H9 (cell line): ENCODE measurements around the gene AKR7A2. TPM values are rescaled to one million over a fixed set of nuclear protein-coding genes. Genes with fewer than 3 reads are reported as not detected.

Source experiments
- DNase-seq: peaks from one replicate; pipeline ENCODE4 v3.0.0-alpha.2; 2017
- H2AFZ ChIP-seq: one replicate; pipeline ENCODE4 v1.6.1; 2013; ENCODE audit warnings: mild to moderate bottlenecking, low read length, control low read depth, moderate library complexity
- H2AK5ac ChIP-seq: 2 replicates; pipeline ENCODE4 v1.6.1; 2013; ENCODE audit warnings: low read length, control low read depth, mixed read lengths; ENCODE audit not compliant: insufficient read length
- H2BK120ac ChIP-seq: one replicate; pipeline ENCODE4 v1.6.1; 2013; ENCODE audit warnings: low read depth, mild to moderate bottlenecking, low read length, control low read depth, inconsistent platforms; ENCODE audit not compliant: poor library complexity, severe bottlenecking
- H2BK12ac ChIP-seq: 2 replicates; pipeline ENCODE4 v1.6.1; 2013; ENCODE audit warnings: low read length, control low read depth, mixed read lengths, low read depth; ENCODE audit not compliant: insufficient read length
- H2BK15ac ChIP-seq: 2 replicates; pipeline ENCODE4 v1.6.1; 2013; ENCODE audit warnings: low read depth, low read length, control low read depth
- H2BK20ac ChIP-seq: one replicate; pipeline ENCODE4 v1.6.1; 2013; ENCODE audit warnings: low read depth, mild to moderate bottlenecking, low read length, control low read depth, inconsistent platforms; ENCODE audit not compliant: poor library complexity, severe bottlenecking
- H2BK5ac ChIP-seq: 2 replicates; pipeline ENCODE4 v1.6.1; 2013; ENCODE audit warnings: low read length, control low read depth, mixed read lengths; ENCODE audit not compliant: insufficient read length
- H3K14ac ChIP-seq: 2 replicates; pipeline ENCODE4 v1.6.1; 2013; ENCODE audit warnings: low read length, control low read depth; ENCODE audit not compliant: insufficient read depth
- H3K18ac ChIP-seq: 2 replicates; pipeline ENCODE4 v1.6.1; 2013; ENCODE audit warnings: low read depth, mild to moderate bottlenecking, mixed read lengths, low read length, control low read depth; ENCODE audit not compliant: insufficient read length
- H3K23ac ChIP-seq: 2 replicates; pipeline ENCODE4 v1.6.1; 2013; ENCODE audit warnings: low read length, control low read depth, mixed read lengths, low read depth; ENCODE audit not compliant: insufficient read length
- H3K23me2 ChIP-seq: 2 replicates; pipeline ENCODE4 v1.6.1; 2013; ENCODE audit warnings: low read depth, mild to moderate bottlenecking, mixed read lengths, low read length, control low read depth; ENCODE audit not compliant: insufficient read length, poor library complexity, severe bottlenecking
- H3K27ac ChIP-seq: 2 replicates; pipeline ENCODE4 v1.5.1; 2013; ENCODE audit warnings: low read length, control low read depth, mixed read lengths, low read depth; ENCODE audit not compliant: insufficient read length
- H3K27me3 ChIP-seq: 2 replicates; pipeline ENCODE4 v1.6.1; 2013; ENCODE audit warnings: low read length, control low read depth, inconsistent platforms; ENCODE audit not compliant: insufficient read depth
- H3K4ac ChIP-seq: 2 replicates; pipeline ENCODE4 v1.6.1; 2013; ENCODE audit warnings: low read depth, mild to moderate bottlenecking, control low read depth, inconsistent platforms, low read length, moderate library complexity
- H3K4me1 ChIP-seq: 2 replicates; pipeline ENCODE4 v1.6.1; 2013; ENCODE audit warnings: low read length, control low read depth, inconsistent platforms; ENCODE audit not compliant: insufficient read depth
- H3K4me2 ChIP-seq: 2 replicates; pipeline ENCODE4 v1.6.1; 2013; ENCODE audit warnings: low read length, control low read depth, mixed read lengths; ENCODE audit not compliant: insufficient read length, insufficient read depth
- H3K56ac ChIP-seq: 2 replicates; pipeline ENCODE4 v1.6.1; 2013; ENCODE audit warnings: low read depth, mild to moderate bottlenecking, mixed read lengths, low read length, control low read depth; ENCODE audit not compliant: insufficient read length
- H3K79me1 ChIP-seq: 2 replicates; pipeline ENCODE4 v1.6.1; 2013; ENCODE audit warnings: low read depth, mild to moderate bottlenecking, moderate library complexity, low read length, control low read depth, inconsistent platforms; ENCODE audit not compliant: insufficient read depth, poor library complexity, severe bottlenecking
- H3K79me2 ChIP-seq: 2 replicates; pipeline ENCODE4 v1.6.1; 2013; ENCODE audit warnings: low read length, control low read depth, inconsistent platforms; ENCODE audit not compliant: insufficient read depth
- H3K9ac ChIP-seq: 2 replicates; pipeline ENCODE4 v1.6.1; 2013; ENCODE audit warnings: low read length, control low read depth, mixed read lengths; ENCODE audit not compliant: insufficient read length; ENCODE audit errors: extremely low read depth
- H3K9me3 ChIP-seq: one replicate; pipeline ENCODE4 v1.6.1; 2013; ENCODE audit warnings: low read depth, low read length, inconsistent platforms; ENCODE audit not compliant: control insufficient read depth
- H3T11ph ChIP-seq: one replicate; pipeline ENCODE4 v1.6.1; 2013; ENCODE audit warnings: mild to moderate bottlenecking, low read length, control low read depth, inconsistent platforms
- H4K20me1 ChIP-seq: one replicate; pipeline ENCODE4 v1.6.1; 2013; ENCODE audit not compliant: control insufficient read depth, insufficient read length, insufficient read depth
- H4K5ac ChIP-seq: 2 replicates; pipeline ENCODE4 v1.6.1; 2013; ENCODE audit warnings: low read depth, mild to moderate bottlenecking, mixed read lengths, low read length, control low read depth; ENCODE audit not compliant: insufficient read length
- H4K8ac ChIP-seq: replicated peaks from 2 replicates; pipeline ENCODE4 v1.6.1; 2013; ENCODE audit warnings: low read length, control low read depth, mixed read lengths, low read depth; ENCODE audit not compliant: insufficient read length
- H4K91ac ChIP-seq: 2 replicates; pipeline ENCODE4 v1.6.1; 2013; ENCODE audit warnings: low read depth, mild to moderate bottlenecking, moderate library complexity, mixed read lengths, low read length, control low read depth; ENCODE audit not compliant: insufficient read length
- H3K27ac Mint-ChIP-seq, 3 experiments: 2 replicates in 2 of 3; 3 replicates in 1 of 3; pipeline ENCODE4 v1.8.0; 2020 to 2021; ENCODE audit warnings: mixed read lengths in 3 of 3, mild to moderate bottlenecking in 1 of 3, moderate library complexity in 1 of 3
- H3K27me3 Mint-ChIP-seq: 2 replicates; pipeline ENCODE4 v1.8.0; 2021; ENCODE audit warnings: low read depth, mild to moderate bottlenecking, moderate library complexity, mixed read lengths
- H3K36me3 Mint-ChIP-seq, 3 experiments: 2 replicates in 2 of 3; 3 replicates in 1 of 3; pipeline ENCODE4 v1.8.0; 2020 to 2021; ENCODE audit warnings: low read depth in 3 of 3, mixed read lengths in 3 of 3; ENCODE audit not compliant: insufficient read depth in 1 of 3
- H3K4me1 Mint-ChIP-seq, 2 experiments: 2 replicates each; pipeline ENCODE4 v1.8.0; 2020; ENCODE audit warnings: mixed read lengths in 2 of 2
- H3K4me3 Mint-ChIP-seq, 2 experiments: 2 replicates in 1 of 2; 3 replicates in 1 of 2; pipeline ENCODE4 v1.8.0; 2020 to 2021; ENCODE audit warnings: mild to moderate bottlenecking in 2 of 2, mixed read lengths in 2 of 2, moderate library complexity in 1 of 2
- H3K9me3 Mint-ChIP-seq, 2 experiments: 2 replicates in 1 of 2; 3 replicates in 1 of 2; pipeline ENCODE4 v1.8.0; 2020; ENCODE audit warnings: mild to moderate bottlenecking in 2 of 2, mixed read lengths in 2 of 2, moderate library complexity in 1 of 2
- WGBS: extraction: QIAGEN DNeasy Blood & Tissue Kit; methylation state at CpG from one replicate; pipeline ENCODE4 v1.1.7; 2013; ENCODE audit warnings: missing lambda C conversion rate, low lambda C conversion rate, mixed read lengths; ENCODE audit not compliant: insufficient read length; ENCODE audit errors: extremely low coverage; 5-methylcytosine and 5-hydroxymethylcytosine counted together
- total RNA-seq: library from RNA; stranded (reverse); gene quantifications from 2 replicates; pipeline ENCODE4 v1.2.1, GENCODE V29; 2021
- TF ChIP-seq, protein P1 (sequence below): fragments of 200-600 bp; sonication (generic); conservative IDR thresholded peaks from 3 replicates; pipeline ENCODE4 v1.8.0; 2021; ENCODE audit warnings: antibody characterized with exemption, mild to moderate bottlenecking

Gene AKR7A2
- total RNA-seq, 1 experiment from 2014 or later: 50.3 TPM

DNA sequence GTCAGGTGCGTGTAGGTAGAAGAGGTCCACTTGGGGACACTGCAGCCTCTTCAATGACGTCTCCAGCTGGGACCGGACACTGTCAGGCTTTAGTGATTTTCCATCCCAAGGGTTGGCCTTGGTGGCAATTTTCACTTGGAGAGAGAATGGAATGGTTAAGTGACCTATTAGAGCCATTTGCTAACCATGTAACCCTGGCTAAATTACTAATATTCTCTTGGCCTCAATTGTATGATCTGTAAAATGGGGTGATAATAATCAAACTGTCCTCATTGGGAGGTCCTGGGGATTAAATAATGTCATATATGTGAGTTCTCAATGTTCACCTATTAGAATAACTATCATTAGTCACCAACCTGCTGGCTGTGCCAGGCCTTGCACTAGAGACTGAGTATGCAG is 3.4 kb downstream of the AKR7A2 start:
- no peak overlapping the region for H3K56ac ChIP-seq
- no peaks in the 10 kb centered on the region; the same call in 1 of the 2 replicates for H3K27me3 Mint-ChIP-seq
- no peak overlapping the region for H3K9ac ChIP-seq
- no peak overlapping the region for H2BK15ac ChIP-seq
- no peak overlapping the region for H3K4me2 ChIP-seq
- H3K23ac ChIP-seq: no peak overlapping the region
- no peaks in the 10 kb centered on the region for H3K9me3 ChIP-seq
- no peak overlapping the region for H3K27ac ChIP-seq
- no peak overlapping the region for H3K14ac ChIP-seq
- H3K4me1 ChIP-seq: no peaks in the 10 kb centered on the region
- no peak for DNase-seq
- TF ChIP-seq, protein P1, sequence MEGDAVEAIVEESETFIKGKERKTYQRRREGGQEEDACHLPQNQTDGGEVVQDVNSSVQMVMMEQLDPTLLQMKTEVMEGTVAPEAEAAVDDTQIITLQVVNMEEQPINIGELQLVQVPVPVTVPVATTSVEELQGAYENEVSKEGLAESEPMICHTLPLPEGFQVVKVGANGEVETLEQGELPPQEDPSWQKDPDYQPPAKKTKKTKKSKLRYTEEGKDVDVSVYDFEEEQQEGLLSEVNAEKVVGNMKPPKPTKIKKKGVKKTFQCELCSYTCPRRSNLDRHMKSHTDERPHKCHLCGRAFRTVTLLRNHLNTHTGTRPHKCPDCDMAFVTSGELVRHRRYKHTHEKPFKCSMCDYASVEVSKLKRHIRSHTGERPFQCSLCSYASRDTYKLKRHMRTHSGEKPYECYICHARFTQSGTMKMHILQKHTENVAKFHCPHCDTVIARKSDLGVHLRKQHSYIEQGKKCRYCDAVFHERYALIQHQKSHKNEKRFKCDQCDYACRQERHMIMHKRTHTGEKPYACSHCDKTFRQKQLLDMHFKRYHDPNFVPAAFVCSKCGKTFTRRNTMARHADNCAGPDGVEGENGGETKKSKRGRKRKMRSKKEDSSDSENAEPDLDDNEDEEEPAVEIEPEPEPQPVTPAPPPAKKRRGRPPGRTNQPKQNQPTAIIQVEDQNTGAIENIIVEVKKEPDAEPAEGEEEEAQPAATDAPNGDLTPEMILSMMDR: no peak
- H4K91ac ChIP-seq: no peak overlapping the region
- H3K23me2 ChIP-seq: peaks cover 13% of the 10 kb centered on the region
- H2BK5ac ChIP-seq: no peak overlapping the region
- H3K36me3 Mint-ChIP-seq: peaks cover 22 to 53% (median 49%) of the 10 kb centered on the region in 3 experiments
- H2BK12ac ChIP-seq: no peak overlapping the region
- no peak overlapping the region for H2AK5ac ChIP-seq
- no peaks in the 10 kb centered on the region for H4K20me1 ChIP-seq
- WGBS: no CpG with 5 or more reads among the region's 3 CpGs
- H3K4me3 Mint-ChIP-seq: no peak overlapping the region
- no peak overlapping the region for H3K18ac ChIP-seq
- no peak overlapping the region for H2BK20ac ChIP-seq
- H3T11ph ChIP-seq: no peak overlapping the region
- no peaks in the 10 kb centered on the region for H3K27me3 ChIP-seq
- no peaks in the 10 kb centered on the region for H3K9me3 Mint-ChIP-seq
- no peak overlapping the region for H4K5ac ChIP-seq
- H2BK120ac ChIP-seq: no peak overlapping the region
- H3K4me1 Mint-ChIP-seq: peaks cover 16 to 18% of the 10 kb centered on the region in 2 experiments
- no peak overlapping the region for H4K8ac ChIP-seq
- no peak overlapping the region for H3K27ac Mint-ChIP-seq
- no peaks in the 10 kb centered on the region for H3K79me2 ChIP-seq
- H3K79me1 ChIP-seq: no peaks in the 10 kb centered on the region
- H2AFZ ChIP-seq: no peak overlapping the region
- no peak overlapping the region for H3K4ac ChIP-seq
